Upper lobe of left lung (tissue), 4 donors: ENCODE results near the gene SLC16A3.

Source experiments
- CTCF ChIP-seq, 6 experiments: fragments of 450-650 bp in 4 of 6; fragments of 200-600 bp in 2 of 6; sonication (generic) in 2 of 6; IDR thresholded peaks; one replicate each; pipeline ENCODE4 v1.5.1; 2016 to 2019; ENCODE audit warnings: antibody characterized with exemption in 6 of 6
- EP300 ChIP-seq, 4 donors: sonication (generic); formaldehyde crosslinking; IDR thresholded peaks; one replicate each; pipeline ENCODE4 v1.5.1; 2017; ENCODE audit warnings: antibody characterized with exemption in 4 of 4, control low read depth in 2 of 4
- POLR2A ChIP-seq, 4 donors: fragments of 450-650 bp; IDR thresholded peaks; one replicate each; pipeline ENCODE4 v1.5.1; 2016 to 2017; ENCODE audit warnings: antibody characterized with exemption in 4 of 4, mild to moderate bottlenecking in 2 of 4

- peak; percentile 86 to 97 (median 94) for TF ChIP-seq CTCF (IDR thresholded peaks at IDR 0.05)
- TF ChIP-seq POLR2A (IDR thresholded peaks at IDR 0.05): peak in 3 of 4 donors; percentile 39 to 82 (median 55)
- no peak for TF ChIP-seq EP300 (IDR thresholded peaks at IDR 0.05)
These were observed 22.9 kb upstream of the SLC16A3 start for GRCh38 chr17:82205720-82206508.
